GM19463 (cell line): ENCODE data around the gene NCOA3.

Experiments used
- ATAC-seq: cut with Tn5 transposase; IDR thresholded peaks from one replicate; pipeline ENCODE4 v1.9.1; 2021; ENCODE audit warnings: mild to moderate bottlenecking, moderate library complexity; ENCODE audit not compliant: unreplicated experiment

Gene NCOA3

DNA sequence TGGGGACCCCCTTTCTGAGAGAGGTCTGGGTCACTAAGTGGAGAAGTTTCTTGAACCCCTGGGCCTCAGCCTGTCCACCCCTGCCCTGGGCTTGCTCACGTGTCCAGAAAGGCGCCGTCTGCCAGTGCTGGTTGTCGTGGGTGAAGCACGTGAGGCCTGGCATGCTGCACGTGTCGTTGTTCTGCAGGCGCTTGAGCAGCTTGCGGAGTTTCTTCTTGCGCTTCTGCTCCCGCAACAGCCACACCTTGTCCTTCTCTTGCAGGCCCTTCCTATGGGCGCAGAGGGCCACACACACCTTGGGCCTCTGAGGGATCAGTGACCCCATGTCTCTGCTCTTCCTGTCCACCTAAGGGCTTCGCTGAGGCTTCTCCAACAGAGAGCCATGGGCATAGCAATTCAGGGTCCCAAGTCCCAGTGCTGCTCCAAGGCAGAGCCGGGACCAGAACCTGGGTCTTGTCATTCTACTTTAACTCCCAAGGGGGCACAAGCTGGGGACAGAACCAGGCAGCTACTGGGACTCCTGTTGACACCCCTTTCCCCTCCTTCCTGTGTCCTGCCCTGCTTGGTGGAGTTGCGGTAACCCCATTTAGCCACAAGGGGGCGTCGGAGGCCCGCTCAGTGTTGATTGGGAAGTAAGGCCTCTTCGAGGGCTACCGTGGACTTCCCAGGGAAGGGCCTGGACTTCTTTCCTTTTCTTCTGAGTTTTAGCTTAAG, 161.8 kb downstream of the NCOA3 start:
- ATAC-seq: no peak

DNA sequence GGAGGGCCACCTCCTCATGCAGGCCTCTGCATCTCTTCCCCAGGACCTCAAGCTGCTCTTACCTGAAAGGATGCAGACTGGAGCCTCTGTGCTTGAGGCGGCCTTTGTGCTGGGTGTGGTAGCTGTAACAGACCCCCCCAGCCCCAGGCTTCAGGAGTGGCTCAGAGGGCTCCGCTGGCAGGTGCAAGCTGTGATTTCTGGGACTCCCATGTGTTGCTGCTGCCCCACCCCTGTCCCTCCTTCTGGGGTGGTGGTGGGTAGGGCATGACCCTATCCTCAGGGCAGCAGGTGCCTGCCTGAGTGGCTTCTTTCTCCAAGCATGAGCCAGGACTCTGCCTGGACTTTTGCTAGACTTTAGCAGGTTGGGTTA, 162.4 kb downstream of the NCOA3 start:
- ATAC-seq: no peak

DNA sequence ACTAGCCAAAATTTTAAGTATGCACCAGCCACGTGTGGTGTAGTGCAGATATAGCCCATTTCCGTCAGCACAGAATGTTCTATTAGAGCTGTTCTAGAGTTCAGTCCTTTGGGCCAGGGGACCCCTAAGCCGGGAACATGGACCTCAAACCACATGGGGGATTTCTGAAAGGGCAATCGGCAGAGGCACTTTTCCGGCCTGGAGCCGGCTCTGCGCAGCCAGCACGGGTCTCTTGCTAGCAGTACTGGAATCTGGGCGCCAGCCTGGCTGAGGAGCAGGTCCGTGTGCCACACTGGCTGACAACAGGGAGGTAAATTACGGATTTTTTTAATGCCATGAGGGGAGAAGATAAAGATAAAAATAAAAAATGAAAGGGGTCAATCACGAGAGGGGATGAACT, 163.1 kb downstream of the NCOA3 start:
- ATAC-seq: no peak

DNA sequence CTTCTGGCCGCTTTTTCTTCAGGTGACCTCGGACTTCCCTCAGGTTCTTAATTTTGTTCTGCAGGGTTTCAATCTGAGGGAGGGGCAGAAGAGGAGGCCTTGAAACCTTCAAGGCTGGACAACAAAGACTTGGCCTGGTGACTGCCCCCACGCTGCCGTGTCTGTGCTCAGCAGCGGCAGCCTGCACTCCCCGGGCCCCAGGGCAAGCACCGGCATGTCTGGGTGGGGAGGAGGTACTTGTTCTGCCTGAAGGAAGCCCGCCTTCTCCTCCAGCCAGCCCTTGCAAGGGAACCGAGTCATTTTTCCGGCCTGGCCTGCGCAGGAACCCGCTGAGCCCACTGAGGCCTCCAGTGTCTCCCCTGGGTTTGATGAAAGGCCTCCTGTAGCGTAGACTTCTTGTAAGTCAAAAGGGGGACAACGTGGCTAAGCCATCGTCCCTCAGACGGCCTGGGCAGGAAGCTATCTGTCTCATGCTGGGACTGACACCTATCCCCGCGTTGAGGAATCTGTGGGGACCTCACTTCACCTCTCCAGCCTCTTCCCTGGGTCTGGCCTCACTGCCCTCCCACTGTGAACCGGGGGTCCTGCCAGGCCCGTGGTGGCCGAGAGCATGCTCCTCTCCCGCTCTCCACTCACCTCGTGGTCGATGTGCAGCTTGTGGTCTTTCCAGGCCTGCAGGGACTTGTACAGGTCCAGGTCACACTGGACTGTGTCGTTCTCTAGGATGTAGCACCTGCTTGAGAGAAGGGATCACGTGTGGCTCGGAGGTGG, 163.7 kb downstream of the NCOA3 start:
- no peak for ATAC-seq

- ATAC-seq: no peak
Observed at GRCh38 chr20:47666304-47666703, 164.6 kb downstream of the NCOA3 start.

GRCh38 chr20:47667086-47667485, 165.4 kb downstream of the NCOA3 start:
- no peak for ATAC-seq

GRCh38 chr20:47667531-47668312, 166.0 kb downstream of the NCOA3 start:
- ATAC-seq: no peak

DNA sequence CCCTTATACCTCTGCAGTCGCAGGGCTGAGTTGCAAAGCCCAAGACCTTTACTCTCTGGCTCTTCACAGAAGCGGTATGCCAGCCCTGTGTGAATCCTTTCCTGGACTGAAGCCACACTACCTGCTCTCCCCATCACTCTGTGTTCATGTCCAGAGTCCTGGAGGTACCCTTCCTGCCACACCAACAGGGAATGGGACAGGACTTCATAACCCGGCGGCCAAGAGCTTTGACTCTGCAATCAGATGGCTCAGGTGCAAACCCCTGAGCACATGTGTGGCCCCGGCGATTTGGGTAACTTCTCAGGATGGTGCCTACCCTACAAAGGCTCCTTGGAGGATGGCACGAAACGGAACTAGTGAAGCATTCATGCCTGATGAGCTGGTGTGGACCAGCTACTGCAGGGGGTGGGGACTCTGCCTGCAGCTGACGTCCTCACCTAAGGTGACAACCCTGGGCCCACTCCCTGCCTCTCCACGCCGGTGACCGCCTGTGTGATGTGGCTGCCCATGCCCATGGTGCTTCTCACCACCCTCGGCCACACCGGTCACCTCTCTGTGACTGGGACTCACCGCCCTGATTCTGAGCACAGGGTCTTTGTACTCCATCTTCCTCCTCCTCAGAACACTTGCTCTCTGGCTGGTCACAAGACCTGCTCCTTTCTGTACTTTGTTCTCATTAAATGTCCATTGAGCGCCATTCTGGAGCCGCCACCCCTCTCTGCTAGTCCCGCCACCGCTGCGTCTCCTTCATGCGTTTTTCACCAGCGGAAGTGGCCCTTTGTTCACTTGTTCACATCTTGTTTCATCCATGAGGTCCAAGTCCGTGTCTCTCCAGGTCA, 166.8 kb downstream of the NCOA3 start:
- no peak for ATAC-seq

- ATAC-seq: no peak
Observed at GRCh38 chr20:47669152-47669425, 167.4 kb downstream of the NCOA3 start.

DNA sequence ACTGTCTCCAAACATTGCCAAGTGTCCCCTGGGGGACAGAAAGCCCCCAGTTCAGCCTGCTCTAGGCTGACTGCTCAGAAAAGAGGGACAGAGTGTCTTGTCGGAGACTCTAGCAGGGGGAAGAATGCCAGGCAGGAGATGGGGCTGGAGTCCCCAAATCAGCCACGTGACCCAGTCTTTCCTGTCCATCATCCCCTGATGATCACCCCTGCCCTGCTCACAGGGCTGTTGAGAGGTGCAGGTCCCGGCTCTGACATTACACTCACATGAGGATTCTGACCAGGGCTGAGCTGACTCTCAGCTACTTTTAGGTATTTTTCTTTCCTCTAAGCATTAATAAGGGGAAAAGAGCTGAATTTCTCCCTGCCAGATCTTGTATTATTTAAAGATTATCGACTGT, 167.8 kb downstream of the NCOA3 start:
- no peak for ATAC-seq

DNA sequence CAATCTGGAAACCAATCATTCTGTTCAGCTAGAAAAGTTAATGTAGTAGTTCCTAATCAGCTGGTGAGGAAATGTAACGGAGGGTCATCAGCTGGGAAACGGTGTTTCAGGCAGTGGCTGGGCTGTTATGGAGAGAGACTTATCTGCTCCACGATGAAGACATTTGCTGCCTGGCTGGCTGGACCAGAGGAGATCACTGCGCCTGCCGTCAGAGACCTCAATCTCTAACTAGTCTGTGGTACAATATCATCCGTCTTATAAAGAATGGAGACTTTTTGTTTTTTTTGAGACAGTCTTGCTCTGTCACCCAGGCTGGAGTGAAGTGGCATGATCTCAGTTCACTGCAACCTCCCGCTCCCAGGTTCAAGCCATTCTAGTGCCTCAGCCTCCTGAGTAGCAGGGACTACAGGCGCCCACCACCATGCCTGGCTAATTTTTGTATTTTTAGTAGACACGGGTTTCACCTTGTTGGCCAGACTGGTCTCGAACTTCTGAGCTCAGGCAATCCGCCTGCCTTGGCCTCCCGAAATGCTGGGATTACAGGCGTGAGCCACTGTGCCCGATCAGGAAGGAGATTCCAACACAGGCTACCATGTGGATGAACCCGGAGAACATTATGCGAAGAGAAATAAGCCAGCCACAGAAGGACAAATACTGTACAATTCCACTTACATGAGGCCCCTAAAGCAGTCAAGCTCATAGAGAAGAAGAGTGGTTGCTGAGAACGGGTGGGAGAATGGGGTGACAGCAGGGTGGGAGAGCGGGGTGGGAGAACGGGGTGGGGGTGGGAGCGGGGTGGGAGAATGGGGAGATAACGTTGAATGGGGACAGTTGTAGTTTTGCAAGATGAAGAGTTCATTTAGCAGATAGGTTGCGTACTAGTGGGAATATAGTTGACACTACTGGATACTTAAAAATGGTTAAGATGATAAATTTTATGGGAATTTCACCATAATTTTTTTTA, 168.5 kb downstream of the NCOA3 start:
- no peak for ATAC-seq

- ATAC-seq: no peak
Observed at GRCh38 chr20:47670913-47671312, 169.2 kb downstream of the NCOA3 start.

- no peak for ATAC-seq
Observed at GRCh38 chr20:47672166-47672565, 170.5 kb downstream of the NCOA3 start.

DNA sequence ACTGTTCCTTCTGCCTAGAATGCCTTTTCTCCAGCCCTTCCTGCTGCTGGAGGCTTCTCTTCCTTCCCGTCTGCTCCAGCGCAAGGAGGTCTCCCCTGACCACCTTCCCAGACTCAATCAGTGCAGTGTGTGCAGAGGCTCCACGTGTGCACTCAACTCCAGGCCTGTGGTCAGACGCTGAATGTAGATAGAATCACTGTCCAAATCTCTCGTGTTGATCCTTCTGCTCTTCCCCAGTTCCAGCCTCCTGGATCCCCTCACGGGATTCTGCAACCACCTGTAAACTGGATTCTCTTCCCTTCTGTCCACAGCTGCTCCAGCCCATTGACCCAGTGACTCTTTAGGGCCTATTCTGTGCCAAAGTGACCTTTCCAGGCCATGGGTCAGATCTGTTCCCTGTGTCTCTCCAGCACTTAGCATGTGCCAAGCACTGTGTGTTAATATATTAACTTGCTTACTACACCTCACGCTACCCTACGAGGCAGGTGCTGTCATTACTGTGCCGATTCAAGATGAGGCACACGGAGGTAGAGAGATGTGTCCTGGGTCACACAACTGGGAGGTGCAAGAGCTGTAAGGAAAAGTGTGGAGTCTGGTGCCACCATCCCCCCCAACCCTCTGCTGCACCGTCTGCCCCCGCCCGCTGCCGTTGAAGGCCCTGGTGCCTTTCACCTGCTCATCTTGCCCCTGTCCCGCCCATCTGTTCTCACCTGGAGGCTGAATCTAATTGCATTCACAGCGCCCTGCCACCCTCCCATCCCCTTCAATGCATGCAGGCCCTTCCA, 171.4 kb downstream of the NCOA3 start:
- ATAC-seq: no peak

GRCh38 chr20:47673671-47673955, 171.9 kb downstream of the NCOA3 start:
- ATAC-seq: no peak

DNA sequence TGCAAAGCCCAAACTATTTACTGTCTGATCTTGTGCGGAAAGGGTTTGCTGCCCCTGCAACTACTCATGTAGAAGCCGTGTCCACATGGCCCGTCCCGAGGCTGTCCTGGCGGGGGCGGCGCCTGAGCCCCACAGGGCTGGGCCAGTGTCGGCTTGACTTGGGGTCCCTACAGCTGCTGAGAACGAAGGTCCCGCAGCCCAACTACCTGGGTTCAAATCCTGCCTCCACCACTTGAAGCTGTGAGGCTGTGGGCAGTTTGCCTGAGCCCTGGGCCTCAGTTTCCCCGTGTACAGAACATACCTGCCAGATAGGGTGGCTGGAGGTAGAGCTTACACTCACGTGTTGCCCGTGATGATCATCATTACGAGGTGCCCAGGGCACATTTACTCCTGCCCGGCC, 172.5 kb downstream of the NCOA3 start:
- ATAC-seq: no peak

- no peak for ATAC-seq
Observed at GRCh38 chr20:47674686-47675085, 173.0 kb downstream of the NCOA3 start.

- no peak for ATAC-seq
Observed at GRCh38 chr20:47675190-47676142, 173.8 kb downstream of the NCOA3 start.
